Spleen (tissue), 7 donors: ENCODE measurements around the gene THBS1.

Experiments used
- CTCF ChIP-seq, 11 experiments: fragments of 200-600 bp in 7 of 11; fragments of 450-650 bp in 4 of 11; sonication (generic) in 4 of 11; IDR thresholded peaks in 8 of 11; conservative IDR thresholded peaks in 3 of 11; 1 replicate in 7 of 11; 2 replicates in 4 of 11; pipeline versions ENCODE4 v1.4.0 to v1.8.0; 2016 to 2021; ENCODE audit warnings: antibody characterized with exemption in 11 of 11, inconsistent platforms in 4 of 11, mild to moderate bottlenecking in 1 of 11
- POLR2A ChIP-seq, 3 donors: fragments of 450-650 bp; IDR thresholded peaks; one replicate each; pipeline ENCODE4 v1.5.1; 2017; ENCODE audit warnings: antibody characterized with exemption in 3 of 3, mild to moderate bottlenecking in 1 of 3
- donor health status: DM: no; HTN: no; CAD: no; lungs with moderate emphysema.
- donor health status: DM: no; HTN: no; CAD: no.
- donor health status: DM: no; HTN: no; CAD: no.

DNA sequence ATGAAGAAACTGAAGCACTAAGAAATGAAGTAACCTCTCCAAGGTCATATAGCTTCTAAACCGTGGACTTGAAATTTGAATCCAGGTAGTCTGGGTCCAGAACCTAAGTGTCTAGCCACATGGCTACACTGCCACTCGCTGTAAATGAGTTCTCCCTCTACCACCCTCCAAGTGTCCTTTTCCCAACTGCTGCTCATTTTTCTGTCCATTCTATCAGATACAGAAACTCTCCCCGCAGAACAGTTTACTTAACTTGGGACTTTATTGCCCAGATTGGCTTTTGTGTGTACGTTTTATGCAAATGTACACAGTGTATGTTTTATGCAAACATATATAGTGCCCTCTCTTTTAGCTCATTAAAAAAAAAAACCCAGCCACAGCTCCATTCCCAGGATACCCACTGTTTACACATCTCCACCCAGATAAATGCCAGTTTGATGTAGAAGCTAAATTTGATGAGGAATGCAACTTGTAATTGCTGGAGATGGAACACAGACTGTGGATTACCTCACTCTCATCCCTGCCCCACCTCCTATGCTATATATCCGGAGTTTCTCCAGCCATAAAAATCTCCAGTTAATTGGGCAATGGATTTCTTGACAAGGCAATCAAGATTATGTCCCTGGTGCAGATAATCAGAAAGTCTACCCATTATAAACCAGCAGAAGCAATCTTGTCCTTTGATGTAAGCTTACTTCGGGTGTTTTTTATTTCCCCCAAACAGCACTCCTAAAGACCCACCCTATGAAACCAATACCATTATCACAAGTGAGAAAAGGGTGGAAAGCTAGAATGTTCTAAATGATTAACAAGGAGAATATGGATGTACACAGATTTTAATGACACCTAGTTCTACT is 42.0 kb downstream of the THBS1 start:
- TF ChIP-seq CTCF (IDR thresholded peaks at IDR 0.05 in 8 of 11, conservative IDR thresholded peaks at IDR 0.05 in 3 of 11) (no peak), POLR2A (IDR thresholded peaks at IDR 0.05) (no peak)
